GM10847 (cell line): Measurements from ENCODE around the gene COG8.

Source experiments
- POLR2A ChIP-seq: IDR thresholded peaks from 2 replicates; pipeline ENCODE4 v1.6.1; 2011; ENCODE audit not compliant: insufficient read length; ENCODE audit errors: extremely low read depth

Gene COG8

DNA sequence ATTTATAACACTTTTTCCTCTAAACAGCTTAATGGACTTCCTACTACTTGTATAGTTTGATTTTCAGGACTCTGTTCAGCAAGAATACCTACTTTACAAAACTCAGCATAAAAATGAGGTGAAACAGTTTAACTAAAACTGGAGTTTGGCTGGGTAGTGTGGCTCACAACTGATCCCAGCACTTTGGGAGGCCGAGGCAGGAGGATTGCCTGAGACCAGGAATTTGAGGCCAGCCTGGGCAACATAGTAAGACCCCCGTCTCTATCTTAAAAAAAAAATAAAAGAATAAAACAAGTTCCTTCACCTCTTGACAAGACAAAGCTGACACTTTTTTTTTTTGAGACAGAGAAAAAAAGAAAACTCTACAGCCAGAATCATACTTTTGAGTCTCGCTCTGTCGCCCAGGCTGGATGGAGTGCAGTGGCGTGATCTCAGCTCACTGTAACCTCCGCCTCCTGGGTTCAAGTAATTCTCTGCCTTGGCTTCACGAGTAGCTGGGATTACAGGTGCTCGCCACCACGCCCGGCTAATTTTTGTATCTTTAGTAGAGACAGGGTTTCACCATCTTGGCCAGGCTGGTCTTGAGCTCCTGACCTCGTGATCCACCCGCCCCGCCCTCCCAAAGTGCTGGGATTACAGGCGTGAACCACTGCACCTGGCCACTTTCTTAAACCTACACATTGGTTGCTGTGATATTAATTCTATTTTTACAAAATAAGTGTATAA lies 11.6 kb downstream of the COG8 start:
- no peak for TF ChIP-seq POLR2A

DNA sequence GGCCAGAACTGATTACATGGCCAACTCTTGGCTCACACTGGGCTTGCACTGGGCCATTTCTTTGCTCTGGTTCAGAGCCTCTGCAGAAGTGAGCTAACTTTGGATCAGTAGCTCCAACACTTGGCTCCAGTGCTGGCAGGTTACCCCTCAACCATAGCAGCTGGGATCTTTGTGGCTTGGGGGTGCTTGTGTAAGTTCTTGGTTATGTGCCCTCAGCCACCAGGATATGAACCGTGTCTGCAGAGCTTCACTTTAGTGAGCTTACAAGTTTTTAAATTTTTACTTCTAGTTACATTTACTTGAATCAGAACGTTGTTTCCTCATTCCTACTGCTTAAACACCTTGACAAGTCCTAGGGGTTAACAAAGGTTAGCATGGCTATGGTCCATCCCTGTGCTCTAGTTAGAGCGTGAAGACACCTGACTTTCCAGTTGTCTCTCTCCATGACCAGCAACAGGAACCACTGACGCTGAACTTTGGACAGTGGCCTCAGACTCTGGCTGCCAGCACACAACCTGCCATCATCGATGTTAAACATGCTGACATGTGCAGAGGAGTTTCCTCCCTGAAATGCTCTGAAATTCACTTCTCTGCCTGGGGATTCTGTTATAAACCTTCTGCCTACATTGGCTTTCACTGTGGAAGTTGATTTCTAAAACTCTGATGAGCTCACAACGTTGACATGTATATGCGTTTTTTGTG lies 13.0 kb downstream of the COG8 start:
- TF ChIP-seq POLR2A = no peak

DNA sequence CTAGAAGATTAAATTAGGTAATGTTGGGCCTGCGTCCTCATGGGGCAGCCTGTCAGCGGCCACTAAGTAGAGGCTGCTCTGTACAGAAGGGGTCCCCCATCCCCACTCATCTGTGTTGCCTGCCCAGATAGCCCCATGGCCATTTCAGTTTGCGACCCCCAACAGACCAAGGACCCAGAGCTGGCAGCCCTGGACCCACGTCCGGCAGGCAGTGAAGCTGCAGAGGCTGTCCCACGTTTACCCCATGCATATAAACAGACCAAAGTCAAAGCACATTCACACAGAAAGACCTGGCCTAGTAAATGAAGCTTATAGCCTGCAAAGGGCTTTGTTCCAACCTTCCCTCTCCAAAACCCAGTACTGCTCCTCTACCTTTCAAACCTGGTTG lies 13.6 kb downstream of the COG8 start:
- TF ChIP-seq POLR2A = no peak

DNA sequence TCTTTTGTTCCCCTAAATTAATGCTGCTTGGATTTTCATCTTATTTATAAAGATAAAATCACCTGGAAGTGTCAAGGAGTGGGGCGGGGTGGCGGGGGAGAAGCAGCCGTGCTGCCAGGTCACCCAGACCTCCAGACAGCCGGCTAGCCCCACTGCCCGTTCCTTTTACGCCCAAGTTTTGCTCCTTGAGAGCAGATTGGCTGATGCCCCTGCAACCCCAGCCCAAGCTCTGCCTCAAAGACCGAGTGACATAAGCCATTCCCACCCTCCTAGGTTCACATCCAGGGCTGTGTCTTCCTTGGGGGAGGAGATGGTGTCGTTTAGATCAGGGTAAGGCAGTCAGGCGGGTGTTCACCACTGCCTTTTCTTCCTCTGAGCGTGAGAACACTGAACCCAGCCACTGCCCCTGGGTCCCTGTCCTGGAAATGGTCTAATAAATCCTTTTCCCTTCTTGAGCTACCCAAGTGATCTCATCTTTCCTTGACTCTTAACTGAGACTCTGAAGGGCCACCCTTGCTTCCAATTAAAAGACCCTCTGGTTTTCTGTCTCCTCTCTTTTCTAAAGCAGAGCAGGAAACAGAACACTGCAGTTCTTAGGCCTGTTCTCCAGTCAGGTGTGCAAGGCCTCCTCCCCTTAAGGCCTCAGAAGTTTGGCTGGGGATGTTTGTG lies 14.6 kb downstream of the COG8 start:
- TF ChIP-seq POLR2A = no peak

DNA sequence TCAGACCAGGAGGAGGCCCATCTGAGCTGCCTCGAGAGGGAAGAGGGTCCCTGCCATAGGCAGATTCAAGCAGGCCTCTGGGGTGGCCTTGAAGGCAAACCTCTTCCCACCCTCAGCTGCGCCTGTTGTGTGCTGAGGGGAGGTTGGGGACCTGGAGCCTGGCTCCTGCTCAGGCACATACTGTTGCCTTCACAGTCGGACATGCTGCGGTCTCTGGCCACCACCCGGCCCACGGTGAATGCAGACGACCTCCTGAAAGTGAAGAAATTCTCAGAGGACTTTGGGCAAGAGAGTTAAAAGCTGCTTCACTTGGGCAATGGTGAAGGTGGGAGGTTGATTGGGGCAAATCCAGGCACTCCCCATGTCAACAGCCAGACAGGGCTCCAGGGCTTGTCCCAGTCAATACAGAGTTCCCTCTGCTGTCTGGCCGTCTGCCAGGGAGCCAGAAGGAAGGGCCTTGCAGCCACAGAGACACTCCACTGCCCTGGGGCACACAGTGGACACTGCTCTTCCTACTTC lies 15.3 kb downstream of the COG8 start:
- TF ChIP-seq POLR2A = no peak

DNA sequence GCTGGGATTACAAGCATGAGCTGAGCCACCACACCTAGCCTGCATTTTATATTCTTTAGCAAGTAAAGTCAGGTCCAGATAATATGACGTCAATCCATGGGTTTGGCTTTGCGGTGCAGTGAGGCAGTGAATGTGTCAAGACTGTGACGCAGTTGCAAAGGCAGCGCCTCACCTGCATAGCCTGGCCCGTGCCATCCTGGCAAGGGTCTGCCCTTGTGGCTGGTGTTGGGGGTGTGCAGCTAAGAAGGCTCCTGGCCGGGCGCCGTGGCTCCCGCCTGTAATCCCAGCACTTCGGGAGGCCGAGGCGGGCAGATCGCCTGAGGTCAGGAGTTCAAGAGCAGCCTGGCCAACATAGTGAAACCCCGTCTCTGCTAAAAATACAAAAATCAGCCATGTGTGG lies 15.9 kb downstream of the COG8 start:
- TF ChIP-seq POLR2A = no peak

DNA sequence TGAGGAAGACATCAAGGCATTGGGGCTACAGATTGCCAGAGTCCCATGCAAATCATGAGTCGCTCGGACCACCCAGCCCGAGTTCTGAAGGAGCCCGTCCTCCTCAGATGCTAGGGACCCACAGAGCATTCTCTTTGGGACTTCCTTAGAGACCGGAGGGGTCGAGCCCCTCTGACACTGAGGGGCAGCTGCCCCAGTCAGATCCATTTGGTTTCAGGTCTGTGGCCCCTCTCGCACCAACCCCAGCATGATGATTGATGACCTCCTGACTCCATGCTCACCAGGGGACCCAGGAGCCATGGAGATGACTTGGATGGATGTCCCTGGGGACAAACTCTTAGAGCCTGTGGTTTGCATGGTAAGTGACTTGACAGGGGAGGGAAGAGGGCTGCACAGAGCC lies 17.0 kb downstream of the COG8 start:
- no peak for TF ChIP-seq POLR2A

DNA sequence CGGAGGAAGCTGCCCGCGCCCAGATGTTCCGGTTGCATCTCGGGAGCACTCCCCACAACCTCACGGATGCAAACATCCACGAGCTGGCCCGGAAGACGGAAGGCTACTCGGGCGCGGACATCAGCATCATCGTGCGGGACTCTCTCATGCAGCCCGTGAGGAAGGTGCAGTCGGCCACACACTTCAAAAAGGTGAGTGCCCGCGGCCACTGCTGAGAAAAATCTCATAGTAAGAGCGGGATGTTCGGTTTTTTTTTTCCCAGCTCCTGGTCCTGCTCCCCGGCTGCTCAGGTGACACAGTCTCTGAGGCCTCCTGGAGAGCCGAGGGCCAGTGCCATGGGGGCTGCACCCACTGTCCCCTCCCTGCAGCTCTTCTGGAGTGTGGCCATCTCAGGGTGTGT lies 18.3 kb downstream of the COG8 start:
- no peak for TF ChIP-seq POLR2A

DNA sequence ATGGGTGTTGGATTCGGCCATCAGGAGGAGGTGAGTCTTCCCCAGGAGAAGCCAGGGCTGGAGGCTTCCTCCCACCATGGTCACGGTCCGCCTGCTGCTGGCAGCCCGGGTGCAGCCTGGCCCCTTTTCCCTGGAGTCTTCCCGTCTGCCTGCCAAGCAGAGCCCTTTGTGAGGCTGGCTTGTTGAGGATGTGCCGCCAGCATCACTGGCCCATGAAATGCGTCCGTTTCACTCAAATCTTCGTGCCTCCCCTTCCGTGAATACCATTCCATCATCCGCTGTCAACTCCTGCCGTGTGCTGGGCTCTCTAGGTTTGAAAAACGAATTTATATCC lies 18.7 kb downstream of the COG8 start:
- no peak for TF ChIP-seq POLR2A

DNA sequence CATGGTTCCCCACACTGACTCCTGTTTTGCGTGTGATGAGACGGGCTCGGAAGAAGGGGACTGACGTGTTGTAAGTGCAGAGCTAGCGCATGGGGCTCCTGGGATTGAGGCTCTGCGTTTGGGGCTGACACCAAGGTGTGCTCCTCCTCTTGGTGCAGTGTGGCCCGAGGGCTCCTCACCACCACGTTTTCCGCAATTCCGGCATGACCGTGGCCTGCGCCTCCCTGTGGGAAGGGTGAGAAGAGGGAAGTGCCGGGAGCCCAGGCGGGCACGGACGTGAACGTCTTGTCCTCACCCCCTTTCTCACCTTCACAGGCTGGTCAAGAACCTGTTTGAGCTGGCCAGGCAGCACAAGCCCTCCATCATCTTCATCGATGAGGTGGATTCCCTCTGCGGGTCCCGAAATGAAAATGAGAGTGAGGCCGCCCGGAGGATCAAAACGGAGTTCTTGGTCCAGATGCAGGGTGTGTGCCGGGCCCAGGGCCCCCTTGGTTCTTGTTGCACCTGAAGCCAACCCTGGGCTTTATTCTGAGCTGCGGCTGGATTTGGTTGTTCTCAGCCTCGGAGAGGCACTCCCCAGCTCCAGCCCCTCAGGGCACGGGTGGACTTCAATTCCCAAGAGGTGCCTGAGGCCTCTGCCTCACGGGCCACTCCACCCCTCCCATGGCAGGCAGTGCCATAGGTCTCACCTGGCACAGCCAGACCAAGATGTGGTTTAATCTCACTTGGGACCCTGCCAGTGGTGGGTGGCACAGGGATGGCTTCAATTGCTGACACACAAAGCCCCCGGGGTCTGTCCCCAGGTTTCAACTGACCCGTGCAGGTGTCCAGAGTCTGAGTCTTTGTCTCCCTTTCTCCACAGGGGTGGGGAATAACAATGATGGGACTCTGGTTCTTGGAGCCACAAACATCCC lies 19.3 kb downstream of the COG8 start:
- no peak for TF ChIP-seq POLR2A

DNA sequence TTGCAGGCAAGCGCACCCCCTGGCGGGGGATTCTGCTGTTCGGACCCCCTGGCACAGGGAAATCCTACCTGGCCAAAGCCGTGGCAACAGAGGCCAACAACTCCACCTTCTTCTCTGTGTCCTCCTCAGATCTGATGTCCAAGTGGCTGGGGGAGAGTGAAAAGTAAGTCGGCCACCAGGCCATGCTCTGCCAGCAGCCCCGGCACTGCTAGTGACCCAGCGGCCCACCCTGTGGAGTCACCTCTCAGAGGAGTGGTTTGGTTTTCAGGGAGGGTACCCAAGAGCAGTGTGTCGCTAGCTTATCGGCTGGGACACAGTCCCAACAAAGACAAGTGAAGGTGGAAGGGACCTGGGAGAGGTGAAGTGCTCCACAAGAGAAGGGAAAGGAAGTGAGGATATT lies 20.0 kb downstream of the COG8 start:
- no peak for TF ChIP-seq POLR2A

DNA sequence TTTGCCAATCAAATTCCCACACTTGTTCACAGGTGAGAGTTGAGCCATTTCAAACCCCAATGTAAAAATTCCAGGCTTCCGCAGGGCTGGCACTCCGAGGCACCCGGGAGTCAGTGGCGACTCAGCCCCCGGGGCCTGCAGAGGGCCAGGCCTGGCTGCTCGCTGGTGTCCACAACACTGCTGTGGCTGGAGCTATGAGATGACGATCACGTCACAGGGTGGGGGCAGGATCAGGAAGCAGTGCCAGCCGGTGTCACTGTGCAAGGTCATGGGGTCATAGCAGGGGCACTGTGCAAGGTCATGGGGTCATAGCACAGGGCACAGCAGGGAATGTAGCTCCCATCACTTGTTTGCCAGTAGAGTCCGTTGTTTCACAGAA lies 20.5 kb downstream of the COG8 start:
- TF ChIP-seq POLR2A = no peak

DNA sequence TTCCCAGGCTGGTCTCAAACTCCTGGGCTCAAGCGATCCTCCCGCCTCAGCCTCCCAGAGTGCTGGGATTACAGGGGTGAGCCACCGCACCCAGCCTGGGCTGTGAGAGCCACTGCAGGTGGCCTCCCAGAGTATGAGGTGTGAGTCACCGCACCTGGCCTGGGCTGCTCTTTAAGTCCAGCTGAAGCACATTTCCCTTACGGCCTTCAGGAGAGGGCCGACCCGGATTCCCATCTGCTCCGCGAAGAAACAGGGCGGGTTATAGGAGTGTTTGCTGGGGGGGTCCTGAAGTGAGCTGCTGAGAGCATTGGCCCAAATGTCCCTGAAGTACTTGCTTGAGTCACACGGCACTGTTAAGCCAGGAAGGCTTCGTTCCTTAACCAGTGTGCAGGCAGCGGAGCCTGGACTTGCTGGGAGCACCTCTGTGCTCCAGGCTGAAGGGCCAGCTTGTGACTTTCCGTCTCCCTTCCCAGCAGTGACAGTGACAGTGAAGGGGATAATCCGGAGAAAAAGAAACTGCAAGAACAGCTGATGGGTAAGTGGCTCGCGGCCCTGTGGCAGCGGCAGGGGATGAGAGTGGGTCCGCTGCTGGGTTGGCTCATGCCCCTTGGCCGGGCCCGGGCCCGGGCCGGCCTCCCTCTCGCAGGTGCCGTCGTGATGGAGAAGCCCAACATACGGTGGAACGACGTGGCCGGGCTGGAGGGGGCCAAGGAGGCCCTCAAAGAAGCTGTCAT lies 21.0 kb downstream of the COG8 start:
- no peak for TF ChIP-seq POLR2A

DNA sequence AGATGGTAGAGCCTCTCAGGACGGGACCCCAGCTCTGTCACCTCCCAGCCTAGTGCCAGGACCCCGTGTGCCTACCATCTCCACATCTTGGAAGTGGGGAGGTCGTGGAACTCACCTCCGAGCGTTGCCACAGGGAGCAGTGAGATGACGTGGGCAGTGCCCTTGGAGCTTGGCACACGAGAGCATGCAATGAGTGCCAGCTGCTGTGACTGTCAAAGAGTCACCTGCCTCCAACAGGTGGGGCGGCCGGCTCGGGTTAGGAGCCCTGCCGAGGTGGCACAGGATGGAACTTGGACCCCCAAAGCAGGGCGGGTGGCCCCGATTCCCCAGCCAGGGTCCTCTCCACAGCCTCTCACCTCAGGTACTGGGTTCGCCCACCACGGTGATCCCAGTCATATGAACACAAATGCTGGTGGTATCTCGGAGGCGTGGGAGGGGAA lies 22.7 kb downstream of the COG8 start:
- no peak for TF ChIP-seq POLR2A
